ENCODE measurements around the gene SETD4.

The SETD4 gene

GRCh38 chr21:36022427-36023091 lies 37.8 kb downstream of the SETD4 start:
- TF ChIP-seq TEAD4 (IDR thresholded peaks at IDR 0.05) (no peak), REST (IDR thresholded peaks at IDR 0.05; ENCODE audit: low read depth) (no peak), TAF1 (IDR thresholded peaks at IDR 0.05; ENCODE audit: low read depth) (no peak), CREB1 (IDR thresholded peaks at IDR 0.05; ENCODE audit: low read depth) (no peak), CEBPB (IDR thresholded peaks at IDR 0.05) (no peak), USF1 (IDR thresholded peaks at IDR 0.05) (no peak), ZBTB7A (IDR thresholded peaks at IDR 0.05; ENCODE audit: low read depth) (no peak), NFIC (IDR thresholded peaks at IDR 0.05) (no peak)

GRCh38 chr21:36021251-36021837 lies 39.0 kb downstream of the SETD4 start:
- TF ChIP-seq REST (IDR thresholded peaks at IDR 0.05; ENCODE audit: low read depth) (no peak), USF1 (IDR thresholded peaks at IDR 0.05) (no peak)

GRCh38 chr21:36015045-36015444 lies 45.3 kb downstream of the SETD4 start:
- TF ChIP-seq REST (IDR thresholded peaks at IDR 0.05; ENCODE audit: low read depth) (no peak), FOXM1 (IDR thresholded peaks at IDR 0.05; ENCODE audit: borderline replicate concordance, low read depth) (no peak)

GRCh38 chr21:36010801-36011200 lies 49.5 kb downstream of the SETD4 start:
- TF ChIP-seq MAX (IDR thresholded peaks at IDR 0.05), result no peak
- TF ChIP-seq EGR1 (IDR thresholded peaks at IDR 0.05), result no peak
- no peak for TF ChIP-seq TAF1 (IDR thresholded peaks at IDR 0.05; ENCODE audit: low read depth)
- TF ChIP-seq CEBPB (IDR thresholded peaks at IDR 0.05), result no peak
- no peak for TF ChIP-seq ZBTB7A (IDR thresholded peaks at IDR 0.05; ENCODE audit: low read depth)
- no peak for TF ChIP-seq USF1 (IDR thresholded peaks at IDR 0.05)
- no peak for TF ChIP-seq TCF12 (IDR thresholded peaks at IDR 0.05; ENCODE audit: low read depth)
- no peak for TF ChIP-seq YY1 (IDR thresholded peaks at IDR 0.05; ENCODE audit: low read depth)
- no peak for TF ChIP-seq FOXM1 (IDR thresholded peaks at IDR 0.05; ENCODE audit: borderline replicate concordance, low read depth)

GRCh38 chr21:36008505-36008904 lies 51.8 kb downstream of the SETD4 start:
- TF ChIP-seq USF1 (IDR thresholded peaks at IDR 0.05), result no peak
- no peak for TF ChIP-seq EGR1 (IDR thresholded peaks at IDR 0.05)
- TF ChIP-seq EP300 (IDR thresholded peaks at IDR 0.05; ENCODE audit: borderline replicate concordance), result no peak

All from Ishikawa (cell line).